Left lung (tissue), 10 donors: ENCODE data around the gene RGS12. TPM values are rescaled to one million over a fixed set of nuclear protein-coding genes. Genes with fewer than 3 reads are reported as not detected.

Experiments
- ATAC-seq: fragments of 200-7000 bp; cut with Tn5 transposase; one replicate; pipeline ENCODE4 v1.9.1; 2020; ENCODE audit warnings: moderate library complexity
- DNase-seq, 4 donors: peaks; one replicate each; pipeline ENCODE4 v3.0.0-alpha.2; 2013 to 2020
- H3K27ac ChIP-seq, 2 donors: fragments of 200-600 bp; sonication (generic) in 1 of 2; one replicate each; pipeline versions ENCODE4 v1.5.0 to v1.8.0; 2020 to 2021
- H3K27me3 ChIP-seq, 2 donors: fragments of 200-600 bp; sonication (generic) in 1 of 2; one replicate each; pipeline versions ENCODE4 v1.5.0 to v1.8.0; 2020 to 2021
- H3K36me3 ChIP-seq, 2 donors: fragments of 200-600 bp; sonication (generic) in 1 of 2; one replicate each; pipeline versions ENCODE4 v1.5.0 to v1.8.0; 2020 to 2021
- H3K4me1 ChIP-seq, 2 donors: fragments of 200-600 bp; one replicate each; pipeline ENCODE4 v1.8.0; 2021
- H3K4me3 ChIP-seq, 2 donors: fragments of 200-600 bp; sonication (generic) in 1 of 2; one replicate each; pipeline versions ENCODE4 v1.5.0 to v1.8.0; 2020 to 2021; ENCODE audit warnings: mild to moderate bottlenecking in 1 of 2
- H3K9me3 ChIP-seq, 2 donors: fragments of 200-600 bp; sonication (generic) in 1 of 2; one replicate each; pipeline versions ENCODE4 v1.5.0 to v1.8.0; 2020 to 2021
- CTCF ChIP-seq, 2 donors: fragments of 200-600 bp; sonication (generic) in 1 of 2; IDR thresholded peaks; one replicate each; pipeline versions ENCODE4 v1.5.0 to v1.8.0; 2021; ENCODE audit warnings: antibody characterized with exemption in 2 of 2
- intact Hi-C, 2 donors: fragments of 100-400 bp; cut with DNase I; formaldehyde crosslinking; loops; one replicate each; pipeline versions ENCODE4 v1.11.2 to v1.14.2; 2022
- polyA plus RNA-seq, 6 donors: library from polyadenylated mRNA; unstranded; fragments of 120-200 nt; gene quantifications; one replicate each; pipeline ENCODE4 v1.2.1, GENCODE V29; 2013; ENCODE audit not compliant: insufficient read length in 6 of 6
- total RNA-seq, 2 donors: library from RNA; stranded (reverse); fragmentation: NEBNext Ultra II Directional; extraction: Animal tissue kit (Norgen Biotek cat#: 25700); gene quantifications; one replicate each; pipeline ENCODE4 v1.2.1, GENCODE V29; 2021
- donor health status: DM: no; HTN: yes; CAD: no.
- donor health status: DM: no; HTN: no; CAD: no.

RGS12 gene
- total and polyA plus RNA-seq, 8 donors = 28.2 to 80.7 (median 68.2) TPM

GRCh38 chr4:3263876-3264193 lies 29.0 kb upstream of the RGS12 start:
- Histone ChIP-seq H3K4me1 (no peaks in the 10 kb centered on the region), H3K36me3 (no peaks in the 10 kb centered on the region), H3K27me3 (no peaks in the 10 kb centered on the region), H3K4me3 (no peak overlapping the region), H3K27ac (no peak overlapping the region), H3K9me3 (no peaks in the 10 kb centered on the region)
- DNase-seq (no peak), ATAC-seq (no peak)
- intact Hi-C loops = no loop called here
- no peak for TF ChIP-seq CTCF (IDR thresholded peaks at IDR 0.05)

- Histone ChIP-seq H3K36me3 (no peaks in the 10 kb centered on the region), H3K4me1 (no peaks in the 10 kb centered on the region), H3K27ac (no peak overlapping the region), H3K4me3 (no peak overlapping the region), H3K27me3 (no peaks in the 10 kb centered on the region), H3K9me3 (no peaks in the 10 kb centered on the region)
- ATAC-seq (no peak), DNase-seq (peak in 1 of 4 donors; percentile 66)
- no peak for TF ChIP-seq CTCF (IDR thresholded peaks at IDR 0.05)
- intact Hi-C loops = no loop called here
Observed at GRCh38 chr4:3266076-3266475, 26.7 kb upstream of the RGS12 start.

GRCh38 chr4:3267576-3268394 lies 25.0 kb upstream of the RGS12 start:
- intact Hi-C loops = no loop called here
- H3K27me3 ChIP-seq = no peaks in the 10 kb centered on the region
- no peak overlapping the region for H3K4me3 ChIP-seq
- no peak for TF ChIP-seq CTCF (IDR thresholded peaks at IDR 0.05)
- no peak overlapping the region for H3K27ac ChIP-seq
- DNase-seq (peak in 1 of 4 donors; percentile 61), ATAC-seq (peak; percentile 72)
- H3K36me3 ChIP-seq = no peaks in the 10 kb centered on the region
- H3K9me3 ChIP-seq = no peaks in the 10 kb centered on the region
- no peaks in the 10 kb centered on the region for H3K4me1 ChIP-seq

GRCh38 chr4:3268395-3269104 lies 24.3 kb upstream of the RGS12 start:
- Histone ChIP-seq H3K4me3 (no peak overlapping the region), H3K27ac (no peak overlapping the region), H3K9me3 (no peaks in the 10 kb centered on the region), H3K4me1 (no peaks in the 10 kb centered on the region), H3K36me3 (no peaks in the 10 kb centered on the region), H3K27me3 (no peaks in the 10 kb centered on the region)
- ATAC-seq (no peak), DNase-seq (peak in 1 of 4 donors; percentile 55)
- intact Hi-C loops = no loop called here
- TF ChIP-seq CTCF (IDR thresholded peaks at IDR 0.05) = no peak

GRCh38 chr4:3269105-3269927 lies 23.5 kb upstream of the RGS12 start:
- no peak for TF ChIP-seq CTCF (IDR thresholded peaks at IDR 0.05)
- no peak overlapping the region for H3K4me3 ChIP-seq
- H3K27ac ChIP-seq = no peak overlapping the region
- H3K27me3 ChIP-seq = no peaks in the 10 kb centered on the region
- intact Hi-C loops = no loop called here
- H3K36me3 ChIP-seq = no peaks in the 10 kb centered on the region
- H3K4me1 ChIP-seq = no peaks in the 10 kb centered on the region
- DNase-seq (peak in 1 of 4 donors; percentile 67), ATAC-seq (peak; percentile 16)
- H3K9me3 ChIP-seq = no peaks in the 10 kb centered on the region
